Kidney (tissue), 14 donors: ENCODE data around the gene MPHOSPH9. TPM values are rescaled to one million over a fixed set of nuclear protein-coding genes. Genes with fewer than 3 reads are reported as not detected.

Source experiments
- DNase-seq, 5 donors: peaks; one replicate each; pipeline ENCODE4 v3.0.0-alpha.2; 2013 to 2020
- FAIRE-seq: peaks from 2 replicates; lab custom pipeline; 2012; peaks lifted over from hg19 to GRCh38; lab: Jason Lieb, UNC
- H3K27ac ChIP-seq, 2 donors: one replicate each; pipeline ENCODE4 v1.7.0; 2013; ENCODE audit warnings: low read depth in 2 of 2, low read length in 2 of 2, inconsistent platforms in 1 of 2
- H3K27me3 ChIP-seq: one replicate; pipeline ENCODE4 v1.7.1; 2013; ENCODE audit warnings: low read length, inconsistent platforms; ENCODE audit not compliant: control insufficient read depth, insufficient read depth
- H3K36me3 ChIP-seq, 3 donors: one replicate each; pipeline versions ENCODE4 v1.7.0 to v1.7.1; 2013; ENCODE audit warnings: low read length in 3 of 3, control low read depth in 1 of 3, inconsistent platforms in 1 of 3; ENCODE audit not compliant: insufficient read depth in 3 of 3, control insufficient read depth in 2 of 3
- H3K4me1 ChIP-seq, 3 donors: one replicate each; pipeline versions ENCODE4 v1.7.0 to v1.7.1; 2013; ENCODE audit warnings: low read length in 3 of 3, inconsistent platforms in 1 of 3, low read depth in 1 of 3; ENCODE audit not compliant: control insufficient read depth in 2 of 3, insufficient read depth in 2 of 3
- H3K4me3 ChIP-seq, 3 donors: one replicate each; pipeline versions ENCODE4 v1.7.0 to v1.8.1; 2013; ENCODE audit warnings: low read length in 3 of 3, control low read depth in 1 of 3, inconsistent platforms in 1 of 3
- H3K9ac ChIP-seq, 3 donors: one replicate each; pipeline versions ENCODE4 v1.7.0 to v1.7.1; 2013; ENCODE audit warnings: low read length in 3 of 3, control low read depth in 1 of 3, inconsistent platforms in 1 of 3
- H3K9me3 ChIP-seq, 3 donors: one replicate each; pipeline versions ENCODE4 v1.7.0 to v1.7.1; 2013; ENCODE audit warnings: low read length in 3 of 3, control low read depth in 1 of 3, inconsistent platforms in 1 of 3; ENCODE audit not compliant: control insufficient read depth in 2 of 3, insufficient read depth in 1 of 3
- CTCF ChIP-seq: IDR thresholded peaks from 3 replicates; pipeline ENCODE4 v1.5.1; 2012; ENCODE audit warnings: mild to moderate bottlenecking, moderate library complexity, borderline replicate concordance; ENCODE audit not compliant: insufficient read depth; ENCODE audit errors: extremely low read depth
- intact Hi-C: fragments of 100-400 bp; cut with DNase I; formaldehyde crosslinking; loops from one replicate; pipeline ENCODE4 v1.11.1; 2022
- polyA plus RNA-seq: library from polyadenylated mRNA; stranded (reverse); fragments of 350-450 nt; fragmentation: Illumina TruSeq; extraction: RNeasy Lipid Tissue Mini Kit (QIAGEN cat#74804); gene quantifications from one replicate; pipeline ENCODE4 v1.2.3, GENCODE V29; 2014; ENCODE audit warnings: low read depth, low replicate concordance; ENCODE audit not compliant: insufficient read depth
- total RNA-seq: library from RNA; stranded (reverse); fragmentation: NEBNext Ultra II Directional; extraction: Animal tissue kit (Norgen Biotek cat#: 25700); gene quantifications from one replicate; pipeline ENCODE4 v1.2.1, GENCODE V29; 2021
- donor health status: control.
- donor health status: control.
- donor health status: control.
- donor health status: control.
- donor health status: control.
- donor health status: DM: yes; HTN: yes; CAD: no.
- donor health status: Normal renal cell carcinoma (clear cell type).

The MPHOSPH9 gene
- total and polyA plus RNA-seq, 2 donors from 2014 or later, result 7.2 to 25.2 TPM

GRCh38 chr12:123129621-123130020 is 103.3 kb downstream of the MPHOSPH9 start:
- TF ChIP-seq CTCF, result no peak
- no peak for FAIRE-seq

GRCh38 chr12:123127182-123127495 is 105.8 kb downstream of the MPHOSPH9 start:
- Histone ChIP-seq H3K27me3 (no peaks in the 10 kb centered on the region), H3K4me3 (no peak overlapping the region), H3K4me1 (peaks cover 0 to 8% (median 0%) of the 10 kb centered on the region in 3 donors), H3K36me3 (no peaks in the 10 kb centered on the region), H3K9ac (no peak overlapping the region), H3K9me3 (no peaks in the 10 kb centered on the region), H3K27ac (no peak overlapping the region)
- no peak for TF ChIP-seq CTCF
- no peak for FAIRE-seq
- intact Hi-C loops, result no loop called here
- peak in 1 of 5 donors; percentile 45 for DNase-seq

More at GRCh38 chr12:123129621-123130020, 103.3 kb downstream of the MPHOSPH9 start:
- Histone ChIP-seq H3K9me3 (no peaks in the 10 kb centered on the region), H3K4me1 (peaks cover 0 to 10% (median 1%) of the 10 kb centered on the region in 3 donors), H3K27me3 (no peaks in the 10 kb centered on the region), H3K4me3 (no peak overlapping the region), H3K9ac (no peak overlapping the region), H3K36me3 (no peaks in the 10 kb centered on the region), H3K27ac (no peak overlapping the region)
- DNase-seq, result no peak
- intact Hi-C loops, result no loop called here

GRCh38 chr12:123126294-123127181 is 106.4 kb downstream of the MPHOSPH9 start:
- H3K9ac ChIP-seq, result no peak overlapping the region
- FAIRE-seq, result no peak
- peak in 2 of 5 donors; percentile 62 to 79 for DNase-seq
- intact Hi-C loops, result no loop called here
- H3K4me3 ChIP-seq, result no peak overlapping the region
- no peaks in the 10 kb centered on the region for H3K9me3 ChIP-seq
- H3K27ac ChIP-seq, result no peak overlapping the region
- no peaks in the 10 kb centered on the region for H3K27me3 ChIP-seq
- peaks cover 0 to 4% (median 0%) of the 10 kb centered on the region in 3 donors for H3K4me1 ChIP-seq
- no peaks in the 10 kb centered on the region for H3K36me3 ChIP-seq
- TF ChIP-seq CTCF, result no peak
